Inferior parietal cortex (tissue), 1 donor: ENCODE data around the gene THRA.
A peak's percentile ranks its signal among the peaks of the same experiment; 100 is the strongest.

Experiments
- DNase-seq: peaks from one replicate; pipeline ENCODE4 v3.0.0-alpha.2; 2016; ENCODE audit errors: extremely low spot score

THRA gene

GRCh38 chr17:40099619-40100418, 37.1 kb downstream of the THRA start:
- no peak for DNase-seq

- no peak for DNase-seq
Observed at GRCh38 chr17:40100419-40100668, 37.6 kb downstream of the THRA start, which contains the start of gene NR1D1. Gene NR1D1 (minus strand): TSS chr17:40100589. CDS start chr17:40100094, 495 bp downstream.

GRCh38 chr17:40100669-40101366, 38.1 kb downstream of the THRA start:
- DNase-seq, result peak; percentile 98

- no peak for DNase-seq
Observed at GRCh38 chr17:40101367-40102210, 38.8 kb downstream of the THRA start.

GRCh38 chr17:40103071-40103661, 40.4 kb downstream of the THRA start:
- no peak for DNase-seq

- DNase-seq, result no peak
Observed at GRCh38 chr17:40103688-40104087, 40.9 kb downstream of the THRA start.

- DNase-seq, result no peak
Observed at GRCh38 chr17:40104594-40105486, 42.1 kb downstream of the THRA start.

- DNase-seq, result no peak
Observed at GRCh38 chr17:40105861-40106759, 43.3 kb downstream of the THRA start.

GRCh38 chr17:40106760-40107521, 44.2 kb downstream of the THRA start:
- DNase-seq, result no peak

- no peak for DNase-seq
Observed at GRCh38 chr17:40107522-40108174, 44.9 kb downstream of the THRA start.

GRCh38 chr17:40108970-40109824, 46.4 kb downstream of the THRA start:
- DNase-seq, result no peak

- DNase-seq, result no peak
Observed at GRCh38 chr17:40110026-40110845, 47.5 kb downstream of the THRA start.

- DNase-seq, result peak; percentile 91
Observed at GRCh38 chr17:40111221-40112128, 48.7 kb downstream of the THRA start.

GRCh38 chr17:40112191-40112711, 49.5 kb downstream of the THRA start:
- DNase-seq, result no peak

GRCh38 chr17:40112718-40113109, 49.9 kb downstream of the THRA start:
- DNase-seq, result no peak
